K562 (cell line): Measurements from ENCODE around the gene MKS1. TPM values are rescaled to one million over a fixed set of nuclear protein-coding genes. Genes with fewer than 3 reads are reported as not detected.

ENCODE experiments used
- ARID1B ChIP-seq: fragments of 450-650 bp; IDR thresholded peaks from 2 replicates; pipeline ENCODE4 v1.6.1; 2016; ENCODE audit warnings: antibody characterized with exemption, mild to moderate bottlenecking, inconsistent platforms
- CAMTA2 ChIP-seq: fragments of 250-450 bp; sonication (Bioruptor Pico); conservative IDR thresholded peaks from 2 replicates; pipeline ENCODE4 v1.5.1; 2022
- FOXM1 ChIP-seq, 2 experiments: fragments of 450-650 bp in 1 of 2; sonication (generic) in 1 of 2; formaldehyde crosslinking in 1 of 2; IDR thresholded peaks; 2 replicates each; pipeline versions ENCODE4 v1.6.1 to v1.9.0; 2017 to 2022; ENCODE audit warnings: low read depth in 2 of 2, mild to moderate bottlenecking in 2 of 2, missing genetic modification reagents in 1 of 2, moderate library complexity in 1 of 2
- HDAC3 ChIP-seq: fragments of 450-650 bp; IDR thresholded peaks from 2 replicates; pipeline ENCODE4 v1.6.1; 2018; ENCODE audit warnings: borderline replicate concordance, mild to moderate bottlenecking, moderate library complexity; ENCODE audit not compliant: partially characterized antibody
- HMG20A ChIP-seq: fragments of 450-650 bp; formaldehyde crosslinking; conservative IDR thresholded peaks from 2 replicates; pipeline ENCODE4 v1.4.0; 2020; ENCODE audit warnings: mild to moderate bottlenecking, mixed read lengths
- MCM7 ChIP-seq, 2 experiments: fragments of 450-650 bp; IDR thresholded peaks; 2 replicates each; pipeline ENCODE4 v1.6.1; 2016 to 2018
- PPARD ChIP-seq: fragments of 250-450 bp; sonication (Bioruptor Pico); IDR thresholded peaks from 2 replicates; pipeline ENCODE4 v1.8.0; 2022; ENCODE audit warnings: inconsistent platforms, mild to moderate bottlenecking, moderate library complexity
- SMAD4 ChIP-seq: fragments of 250-450 bp; sonication (Bioruptor Pico); conservative IDR thresholded peaks from 2 replicates; pipeline ENCODE4 v1.8.0; 2021; ENCODE audit warnings: inconsistent platforms, mild to moderate bottlenecking, moderate library complexity
- SMARCC2 ChIP-seq: fragments of 450-650 bp; IDR thresholded peaks from 2 replicates; pipeline ENCODE4 v1.6.1; 2017; ENCODE audit warnings: antibody characterized with exemption, moderate library complexity, mild to moderate bottlenecking, low read depth
- TEAD1 ChIP-seq, 2 experiments: fragments of 450-650 bp in 1 of 2; sonication (generic) in 1 of 2; formaldehyde crosslinking; IDR thresholded peaks; 2 replicates each; pipeline versions ENCODE4 v1.4.0 to v1.8.0; 2020 to 2022; ENCODE audit warnings: mild to moderate bottlenecking in 2 of 2, missing genetic modification reagents in 1 of 2
- ZBTB7A ChIP-seq: IDR thresholded peaks from 2 replicates; pipeline ENCODE4 v1.6.1; 2011; ENCODE audit warnings: low read depth, mild to moderate bottlenecking, low read length, moderate library complexity, borderline replicate concordance; ENCODE audit not compliant: control insufficient read depth
- ZBTB8A ChIP-seq: fragments of 450-650 bp; IDR thresholded peaks from 2 replicates; pipeline ENCODE4 v1.6.1; 2018; ENCODE audit warnings: mild to moderate bottlenecking, moderate library complexity; ENCODE audit not compliant: partially characterized antibody
- ZC3H4 ChIP-seq: sonication (generic); formaldehyde crosslinking; IDR thresholded peaks from 2 replicates; pipeline ENCODE4 v1.9.0; 2021; ENCODE audit warnings: missing genetic modification reagents, borderline replicate concordance
- ZNF586 ChIP-seq: fragments of 450-650 bp; formaldehyde crosslinking; conservative IDR thresholded peaks from 2 replicates; pipeline ENCODE4 v1.4.0; 2020; ENCODE audit warnings: mild to moderate bottlenecking, moderate library complexity
- ZNF644 ChIP-seq: fragments of 200-800 bp; sonication (Bioruptor generic); IDR thresholded peaks from 2 replicates; pipeline ENCODE4 v1.6.1; 2016; ENCODE audit warnings: low read depth, missing genetic modification characterization, missing compliant biosample characterization
- ZNF707 ChIP-seq: fragments of 250-450 bp; sonication (Bioruptor Pico); conservative IDR thresholded peaks from 2 replicates; pipeline ENCODE4 v1.8.0; 2022; ENCODE audit warnings: inconsistent platforms, mild to moderate bottlenecking, moderate library complexity
- polyA plus RNA-seq, 8 experiments: library from polyadenylated mRNA; depleted of rRNA in 4 of 8; stranded (reverse) in 5 of 8; unstranded in 3 of 8; fragments of >200 nt; fragmentation: Nextera tagmentation in 2 of 8; fragmentation: Illumina TruSeq in 1 of 8; extraction: Ambion mirVana in 2 of 8; extraction: Trizol in 1 of 8; gene quantifications; 2 replicates each; pipeline versions ENCODE4 v1.2.1 to v1.2.3, GENCODE V29; 2011 to 2014; ENCODE audit warnings: inconsistent platforms in 1 of 8, missing spikeins in 1 of 8
- total RNA-seq, 7 experiments: library from RNA; depleted of rRNA in 6 of 7; stranded (reverse); fragments of >200 nt in 6 of 7; fragmentation: Illumina TruSeq in 2 of 7; extraction: Trizol in 2 of 7; gene quantifications; 2 replicates each; pipeline versions ENCODE4 v1.2.1 to v1.2.3, GENCODE V29; 2011 to 2021; ENCODE audit warnings: low replicate concordance in 1 of 7
- TF ChIP-seq, protein P1 (sequence below): fragments of 450-650 bp; IDR thresholded peaks from 2 replicates; pipeline ENCODE4 v1.6.1; 2017; ENCODE audit warnings: mild to moderate bottlenecking, moderate library complexity
- TF ChIP-seq, protein P2 (sequence below), 2 experiments: fragments of 250-450 bp in 1 of 2; fragments of 450-650 bp in 1 of 2; sonication (Bioruptor Pico) in 1 of 2; IDR thresholded peaks; 2 replicates each; pipeline versions ENCODE4 v1.6.1 to v1.8.0; 2016 to 2021; ENCODE audit warnings: mild to moderate bottlenecking in 2 of 2, moderate library complexity in 2 of 2, missing compliant biosample characterization in 1 of 2, missing genetic modification characterization in 1 of 2
- TF ChIP-seq, protein P3 (sequence below): fragments of 450-650 bp; formaldehyde crosslinking; IDR thresholded peaks from 2 replicates; pipeline ENCODE4 v1.4.0; 2020; ENCODE audit warnings: mild to moderate bottlenecking, moderate library complexity
- TF ChIP-seq, protein P4 (sequence below), 2 experiments: IDR thresholded peaks in 1 of 2; conservative IDR thresholded peaks in 1 of 2; 2 replicates each; pipeline ENCODE4 v1.6.1; 2016; ENCODE audit warnings: low read depth in 2 of 2, mild to moderate bottlenecking in 1 of 2, missing compliant biosample characterization in 1 of 2, missing genetic modification characterization in 1 of 2, moderate library complexity in 1 of 2

MKS1 gene
- total and polyA plus RNA-seq, 9 of the 15 experiments (the other 6 are each of a cell fraction or from before 2014, with no cell fraction given), result 16.3 to 31.0 (median 25.9) TPM

DNA sequence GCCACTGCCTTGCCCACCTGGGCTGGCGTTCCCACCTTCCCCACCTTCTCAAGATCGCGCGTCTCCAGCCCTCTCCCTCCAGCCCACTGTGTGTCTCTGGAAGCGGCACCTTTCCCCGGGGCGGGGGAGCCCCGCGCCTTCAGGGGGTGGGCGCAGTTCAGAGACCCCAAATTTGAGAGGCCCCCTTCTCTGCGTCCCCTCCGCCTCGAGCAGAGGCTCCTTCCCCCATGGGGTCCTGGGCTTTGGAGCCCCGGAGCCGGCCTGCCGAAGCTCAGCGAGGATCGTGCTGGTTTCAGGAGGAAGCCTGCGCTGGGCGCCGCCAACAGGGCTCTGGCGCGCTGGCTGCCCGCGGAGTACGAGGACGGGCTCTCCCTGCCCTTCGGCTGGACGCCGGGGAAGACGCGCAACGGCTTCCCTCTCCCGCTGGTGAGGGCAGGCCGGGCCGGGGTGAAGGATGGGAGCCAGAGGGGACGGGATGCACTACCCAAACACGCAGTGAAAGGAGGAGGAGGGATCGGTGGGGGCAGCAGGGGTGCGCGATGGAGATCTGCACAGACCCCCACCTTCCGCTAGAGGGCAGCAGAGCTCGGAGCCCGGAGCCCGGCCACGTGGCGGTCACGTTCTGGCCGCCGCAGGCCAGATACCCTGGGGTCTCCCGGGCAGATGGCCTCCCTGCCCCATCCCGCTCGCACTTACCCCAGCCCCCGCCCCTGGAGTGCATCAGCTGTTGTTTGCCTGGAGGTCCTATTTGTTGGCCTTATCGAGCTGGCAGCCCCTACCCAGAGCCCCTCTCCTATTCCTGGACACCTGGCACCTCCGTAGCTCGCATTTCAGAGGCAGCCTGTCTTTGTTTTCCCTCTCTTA is 30.4 kb upstream of the MKS1 start (continued):
- TF ChIP-seq, protein P1, sequence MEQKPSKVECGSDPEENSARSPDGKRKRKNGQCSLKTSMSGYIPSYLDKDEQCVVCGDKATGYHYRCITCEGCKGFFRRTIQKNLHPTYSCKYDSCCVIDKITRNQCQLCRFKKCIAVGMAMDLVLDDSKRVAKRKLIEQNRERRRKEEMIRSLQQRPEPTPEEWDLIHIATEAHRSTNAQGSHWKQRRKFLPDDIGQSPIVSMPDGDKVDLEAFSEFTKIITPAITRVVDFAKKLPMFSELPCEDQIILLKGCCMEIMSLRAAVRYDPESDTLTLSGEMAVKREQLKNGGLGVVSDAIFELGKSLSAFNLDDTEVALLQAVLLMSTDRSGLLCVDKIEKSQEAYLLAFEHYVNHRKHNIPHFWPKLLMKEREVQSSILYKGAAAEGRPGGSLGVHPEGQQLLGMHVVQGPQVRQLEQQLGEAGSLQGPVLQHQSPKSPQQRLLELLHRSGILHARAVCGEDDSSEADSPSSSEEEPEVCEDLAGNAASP, result no peak
- no peak for TF ChIP-seq SMARCC2
- no peak; the same call in 1 of the 2 replicates for TF ChIP-seq ZC3H4 (CRISPR knock-in tag)
- TF ChIP-seq MCM7 (IDR thresholded peaks at IDR 0.05), result no peak
- TF ChIP-seq HDAC3, result peak; percentile 37
- TF ChIP-seq ZBTB8A, result no peak
- TF ChIP-seq FOXM1 (IDR thresholded peaks at IDR 0.05; ENCODE audit: low read depth), result no peak
- TF ChIP-seq FOXM1 (CRISPR knock-in tag; IDR thresholded peaks at IDR 0.05; ENCODE audit: low read depth), result peak; percentile 88; the same call in 1 of the 2 replicates
- TF ChIP-seq ZBTB7A, result peak; percentile 85; the same call in 1 of the 2 replicates
- TF ChIP-seq, protein P2, sequence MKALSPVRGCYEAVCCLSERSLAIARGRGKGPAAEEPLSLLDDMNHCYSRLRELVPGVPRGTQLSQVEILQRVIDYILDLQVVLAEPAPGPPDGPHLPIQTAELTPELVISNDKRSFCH (CRISPR knock-in tag; IDR thresholded peaks at IDR 0.05), result no peak
- TF ChIP-seq, protein P2 (tag; IDR thresholded peaks at IDR 0.05), result no peak
- TF ChIP-seq SMAD4, result peak; percentile 52
- TF ChIP-seq, protein P3, sequence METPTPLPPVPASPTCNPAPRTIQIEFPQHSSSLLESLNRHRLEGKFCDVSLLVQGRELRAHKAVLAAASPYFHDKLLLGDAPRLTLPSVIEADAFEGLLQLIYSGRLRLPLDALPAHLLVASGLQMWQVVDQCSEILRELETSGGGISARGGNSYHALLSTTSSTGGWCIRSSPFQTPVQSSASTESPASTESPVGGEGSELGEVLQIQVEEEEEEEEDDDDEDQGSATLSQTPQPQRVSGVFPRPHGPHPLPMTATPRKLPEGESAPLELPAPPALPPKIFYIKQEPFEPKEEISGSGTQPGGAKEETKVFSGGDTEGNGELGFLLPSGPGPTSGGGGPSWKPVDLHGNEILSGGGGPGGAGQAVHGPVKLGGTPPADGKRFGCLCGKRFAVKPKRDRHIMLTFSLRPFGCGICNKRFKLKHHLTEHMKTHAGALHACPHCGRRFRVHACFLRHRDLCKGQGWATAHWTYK (CRISPR knock-in tag), result 0 out of 2 replicates have a peak, but pooled peaks have one; percentile 34
- peak in 1 of 2 experiments; percentile 73; a peak in 1 of 4 replicates for TF ChIP-seq TEAD1 (CRISPR knock-in tag; IDR thresholded peaks at IDR 0.05)
- TF ChIP-seq CAMTA2 (CRISPR knock-in tag), result no peak
- TF ChIP-seq PPARD (CRISPR knock-in tag), result no peak
- no peak for TF ChIP-seq ZNF707
- no peak for TF ChIP-seq ZNF586
- TF ChIP-seq ARID1B, result 0 out of 2 replicates have a peak, but pooled peaks have one; percentile 26
- TF ChIP-seq HMG20A (CRISPR knock-in tag), result no peak
- TF ChIP-seq ZNF644 (tag), result no peak
- TF ChIP-seq, protein P4, sequence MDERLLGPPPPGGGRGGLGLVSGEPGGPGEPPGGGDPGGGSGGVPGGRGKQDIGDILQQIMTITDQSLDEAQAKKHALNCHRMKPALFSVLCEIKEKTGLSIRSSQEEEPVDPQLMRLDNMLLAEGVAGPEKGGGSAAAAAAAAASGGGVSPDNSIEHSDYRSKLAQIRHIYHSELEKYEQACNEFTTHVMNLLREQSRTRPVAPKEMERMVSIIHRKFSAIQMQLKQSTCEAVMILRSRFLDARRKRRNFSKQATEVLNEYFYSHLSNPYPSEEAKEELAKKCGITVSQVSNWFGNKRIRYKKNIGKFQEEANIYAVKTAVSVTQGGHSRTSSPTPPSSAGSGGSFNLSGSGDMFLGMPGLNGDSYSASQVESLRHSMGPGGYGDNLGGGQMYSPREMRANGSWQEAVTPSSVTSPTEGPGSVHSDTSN (CRISPR knock-in tag; IDR thresholded peaks at IDR 0.05; ENCODE audit: low read depth), result no peak
- TF ChIP-seq, protein P4 (tag; conservative IDR thresholded peaks at IDR 0.05; ENCODE audit: low read depth), result no peak
